H1 (cell line): ENCODE results near the gene C22orf31. TPM values are rescaled to one million over a fixed set of nuclear protein-coding genes. Genes with fewer than 3 reads are reported as not detected.

Experiments
- EZH2 ChIP-seq: fragments of 200-600 bp; sonication (generic); IDR thresholded peaks from 2 replicates; pipeline ENCODE4 v1.7.1; 2012; ENCODE audit warnings: low read depth, mild to moderate bottlenecking, moderate library complexity, low read length, inconsistent platforms; ENCODE audit not compliant: severe bottlenecking
- HDAC6 ChIP-seq: IDR thresholded peaks from one replicate; pipeline ENCODE4 v1.7.1; 2012; ENCODE audit warnings: low read depth, mild to moderate bottlenecking, inconsistent platforms, low read length, moderate library complexity
- NANOG ChIP-seq: IDR thresholded peaks from 2 replicates; pipeline ENCODE4 v1.6.1; 2011; ENCODE audit warnings: low read length, low read depth, mild to moderate bottlenecking, inconsistent platforms; ENCODE audit not compliant: insufficient read depth, poor library complexity, severe bottlenecking
- polyA plus RNA-seq, 7 experiments: library from polyadenylated mRNA; depleted of rRNA in 3 of 7; stranded (reverse) in 5 of 7; unstranded in 2 of 7; fragments of >200 nt in 5 of 7; fragments of 200-250 nt in 2 of 7; gene quantifications; 1 replicate in 5 of 7; 2 replicates in 1 of 7; 4 replicates in 1 of 7; pipeline versions ENCODE4 v1.2.1 to v1.2.3, GENCODE V29; 2011 to 2013; ENCODE audit warnings: missing spikeins in 2 of 7, mixed read lengths in 2 of 7
- total RNA-seq: library from RNA; stranded (reverse); fragmentation: NEBNext Ultra II Directional; extraction: Animal tissue kit (Norgen Biotek cat#: 25700); gene quantifications from 2 replicates; pipeline ENCODE4 v1.2.1, GENCODE V29; 2021
- TF ChIP-seq, protein P1 (sequence below): IDR thresholded peaks from 2 replicates; pipeline ENCODE4 v1.6.1; 2011; ENCODE audit warnings: low read length, improper control_type of control experiment
- TF ChIP-seq, protein P2 (sequence below): IDR thresholded peaks from 2 replicates; pipeline ENCODE4 v1.6.1; 2011; ENCODE audit warnings: low read depth, mild to moderate bottlenecking, low read length; ENCODE audit not compliant: insufficient read depth

C22orf31 gene
- total and polyA plus RNA-seq, 2 of the 8 experiments (the other 6 are each of a cell fraction or from before 2014, with no cell fraction given): not detected

DNA sequence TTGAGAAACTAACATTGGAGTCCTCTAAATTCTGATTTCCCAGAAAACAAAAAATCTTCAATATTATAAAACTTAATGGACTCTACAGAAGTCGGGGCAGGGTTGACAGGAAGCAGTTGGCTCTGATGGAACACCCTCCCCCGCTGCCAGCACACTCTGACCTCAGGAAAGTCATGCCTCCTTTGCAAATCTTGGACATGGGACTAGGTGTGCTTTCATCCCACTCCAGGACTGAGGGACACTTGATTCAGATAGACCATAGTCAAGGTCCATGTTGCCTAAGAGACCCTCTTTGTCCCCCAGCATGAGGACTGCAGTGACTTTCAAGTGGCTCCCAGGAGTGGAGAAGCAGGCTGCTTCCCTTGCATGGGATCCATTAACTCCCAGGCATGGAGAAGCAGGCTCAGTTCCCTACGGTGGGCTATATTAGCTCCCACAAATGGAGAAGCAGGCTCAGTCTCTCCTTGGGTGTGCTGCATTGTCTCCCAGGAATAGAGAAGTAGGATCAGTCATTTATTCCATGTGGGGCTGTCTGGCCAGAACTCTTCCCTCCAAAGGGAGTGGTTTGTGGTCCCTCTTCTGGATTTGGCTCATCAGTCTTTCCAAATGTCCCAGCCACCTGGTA, 38.3 kb downstream of the C22orf31 start (continued):
- TF ChIP-seq, protein P1, sequence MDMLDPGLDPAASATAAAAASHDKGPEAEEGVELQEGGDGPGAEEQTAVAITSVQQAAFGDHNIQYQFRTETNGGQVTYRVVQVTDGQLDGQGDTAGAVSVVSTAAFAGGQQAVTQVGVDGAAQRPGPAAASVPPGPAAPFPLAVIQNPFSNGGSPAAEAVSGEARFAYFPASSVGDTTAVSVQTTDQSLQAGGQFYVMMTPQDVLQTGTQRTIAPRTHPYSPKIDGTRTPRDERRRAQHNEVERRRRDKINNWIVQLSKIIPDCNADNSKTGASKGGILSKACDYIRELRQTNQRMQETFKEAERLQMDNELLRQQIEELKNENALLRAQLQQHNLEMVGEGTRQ: no peak
- TF ChIP-seq HDAC6 (no peak), NANOG (no peak), EZH2 (no peak)
- TF ChIP-seq, protein P2, sequence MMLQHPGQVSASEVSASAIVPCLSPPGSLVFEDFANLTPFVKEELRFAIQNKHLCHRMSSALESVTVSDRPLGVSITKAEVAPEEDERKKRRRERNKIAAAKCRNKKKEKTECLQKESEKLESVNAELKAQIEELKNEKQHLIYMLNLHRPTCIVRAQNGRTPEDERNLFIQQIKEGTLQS: no peak
